Measurements from ENCODE around the gene ERCC8. TPM values are rescaled to one million over a fixed set of nuclear protein-coding genes. Genes with fewer than 3 reads are reported as not detected.
"Not testable (repeated sequence)": the region's sequence is repeated elsewhere in the genome, so short reads cannot be mapped to it uniquely, and the experiment has no call there.

ERCC8 gene, protein sequence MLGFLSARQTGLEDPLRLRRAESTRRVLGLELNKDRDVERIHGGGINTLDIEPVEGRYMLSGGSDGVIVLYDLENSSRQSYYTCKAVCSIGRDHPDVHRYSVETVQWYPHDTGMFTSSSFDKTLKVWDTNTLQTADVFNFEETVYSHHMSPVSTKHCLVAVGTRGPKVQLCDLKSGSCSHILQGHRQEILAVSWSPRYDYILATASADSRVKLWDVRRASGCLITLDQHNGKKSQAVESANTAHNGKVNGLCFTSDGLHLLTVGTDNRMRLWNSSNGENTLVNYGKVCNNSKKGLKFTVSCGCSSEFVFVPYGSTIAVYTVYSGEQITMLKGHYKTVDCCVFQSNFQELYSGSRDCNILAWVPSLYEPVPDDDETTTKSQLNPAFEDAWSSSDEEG
- 24.0 and 24.1 TPM in 2 replicates for total RNA-seq
- long read RNA-seq, transcript ERCC8-201 (12 exons, 2,017 nt) = major isoform, 40 of 59 reads
- long read RNA-seq, partial matches to known transcripts = 6 of 59 reads
- long read RNA-seq, other reads (novel, unspliced or antisense) = 13 of 59 reads

DNA sequence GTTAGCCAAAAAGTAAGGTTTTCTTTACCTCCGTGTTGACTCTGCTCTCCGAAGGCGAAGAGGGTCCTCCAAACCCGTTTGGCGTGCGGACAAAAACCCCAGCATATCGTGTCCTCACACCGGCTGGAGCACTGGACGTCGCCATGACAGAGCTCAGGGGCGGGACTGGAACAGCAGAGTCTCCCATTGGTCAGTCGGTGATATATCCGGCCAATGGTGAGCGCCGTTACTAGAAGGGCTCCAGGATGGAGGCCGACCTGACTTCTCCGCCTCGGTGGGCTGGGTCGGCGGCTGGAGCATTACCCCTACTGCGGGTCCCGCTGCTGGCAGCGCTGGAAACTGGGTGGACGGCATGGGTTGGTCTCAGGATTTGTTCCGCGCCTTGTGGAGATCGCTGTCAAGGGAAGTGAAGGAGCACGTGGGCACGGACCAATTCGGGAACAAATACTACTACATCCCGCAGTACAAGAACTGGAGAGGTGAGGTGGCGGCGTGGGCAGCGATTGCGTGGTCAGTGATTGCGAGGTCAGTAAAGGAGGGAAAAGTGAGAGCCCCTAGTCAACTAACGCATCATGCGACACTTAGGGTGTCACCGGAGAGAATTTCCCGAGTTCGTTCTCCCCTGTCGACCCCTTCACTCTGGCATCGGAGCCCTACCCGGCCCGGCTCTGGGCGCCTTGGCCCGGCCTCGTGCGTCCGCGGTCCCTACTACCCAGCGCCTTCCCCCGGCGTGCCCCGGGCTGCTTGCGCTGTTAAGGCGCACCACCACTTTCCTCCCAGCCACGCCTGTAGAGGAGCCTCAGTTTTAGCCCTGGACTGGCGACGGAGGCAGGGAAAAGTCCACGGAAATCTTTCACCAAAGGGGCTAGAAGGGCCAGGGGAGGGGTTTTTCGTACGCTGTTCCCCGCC, at the start of gene ERCC8, which contains the start of gene NDUFAF2:
TSS of gene ERCC8 (minus strand) at position 167 of the 909 bp plus-strand sequence. CDS start at position 105, 62 bp downstream.
TSS of gene NDUFAF2 (plus strand) at position 302 of the 909 bp plus-strand sequence. CDS start at position 353, 51 bp downstream.
- no peaks in the 10 kb centered on the region for H3K27me3 Mint-ChIP-seq (ENCODE audit: low read depth)

DNA sequence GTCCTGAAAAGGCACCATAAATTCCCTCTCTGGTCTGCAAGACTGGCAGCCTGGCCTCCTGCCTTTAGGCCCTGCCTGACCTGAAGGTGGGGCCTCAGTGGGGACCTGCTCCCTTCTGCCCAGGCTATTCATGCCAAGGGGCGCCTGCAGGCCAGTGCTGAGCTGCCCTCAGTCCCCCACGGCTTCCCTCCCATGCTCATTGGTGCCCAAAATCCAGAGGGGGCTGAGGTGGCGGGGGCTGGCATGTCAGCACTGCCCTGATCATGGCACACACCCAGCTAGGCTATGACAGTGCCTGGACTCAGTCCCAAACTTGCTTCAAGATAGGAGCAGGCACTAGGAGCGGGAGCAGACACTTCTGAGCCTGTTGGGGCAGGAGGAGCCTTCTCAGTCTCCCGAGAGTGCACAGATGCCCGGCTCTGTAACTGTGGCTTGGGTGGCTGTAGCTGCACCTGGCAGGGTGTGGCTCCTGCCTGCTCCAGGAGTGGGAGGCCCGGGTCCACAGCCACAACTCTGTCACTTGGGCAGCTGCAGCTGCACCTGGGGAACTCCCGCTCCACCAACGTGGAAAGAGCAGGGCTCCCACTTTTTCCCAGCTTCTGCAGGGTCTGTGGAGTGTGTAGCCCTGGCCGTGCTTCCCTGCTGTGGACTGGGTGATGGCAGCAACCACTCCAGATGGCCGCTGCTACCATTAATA, 49.2 kb upstream of the ERCC8 start:
- H3K27me3 Mint-ChIP-seq (ENCODE audit: low read depth) = no peaks in the 10 kb centered on the region
- H3K4me1 Mint-ChIP-seq = no peaks in the 10 kb centered on the region
- no peak for DNase-seq (ENCODE audit: low read depth, low spot score)
- peaks cover 16% of the 10 kb centered on the region for H3K9me3 Mint-ChIP-seq
- H3K36me3 Mint-ChIP-seq (ENCODE audit: low read depth) = peaks cover 32% of the 10 kb centered on the region
- no peak overlapping the region for H3K27ac Mint-ChIP-seq (ENCODE audit: unreplicated experiment)
- H3K4me3 Mint-ChIP-seq = no peak overlapping the region
- TF ChIP-seq, protein P1, sequence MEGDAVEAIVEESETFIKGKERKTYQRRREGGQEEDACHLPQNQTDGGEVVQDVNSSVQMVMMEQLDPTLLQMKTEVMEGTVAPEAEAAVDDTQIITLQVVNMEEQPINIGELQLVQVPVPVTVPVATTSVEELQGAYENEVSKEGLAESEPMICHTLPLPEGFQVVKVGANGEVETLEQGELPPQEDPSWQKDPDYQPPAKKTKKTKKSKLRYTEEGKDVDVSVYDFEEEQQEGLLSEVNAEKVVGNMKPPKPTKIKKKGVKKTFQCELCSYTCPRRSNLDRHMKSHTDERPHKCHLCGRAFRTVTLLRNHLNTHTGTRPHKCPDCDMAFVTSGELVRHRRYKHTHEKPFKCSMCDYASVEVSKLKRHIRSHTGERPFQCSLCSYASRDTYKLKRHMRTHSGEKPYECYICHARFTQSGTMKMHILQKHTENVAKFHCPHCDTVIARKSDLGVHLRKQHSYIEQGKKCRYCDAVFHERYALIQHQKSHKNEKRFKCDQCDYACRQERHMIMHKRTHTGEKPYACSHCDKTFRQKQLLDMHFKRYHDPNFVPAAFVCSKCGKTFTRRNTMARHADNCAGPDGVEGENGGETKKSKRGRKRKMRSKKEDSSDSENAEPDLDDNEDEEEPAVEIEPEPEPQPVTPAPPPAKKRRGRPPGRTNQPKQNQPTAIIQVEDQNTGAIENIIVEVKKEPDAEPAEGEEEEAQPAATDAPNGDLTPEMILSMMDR (conservative IDR thresholded peaks at IDR 0.05) = no peak

More for the DNA sequence above, at the start of gene ERCC8, which contains the start of gene NDUFAF2:
- peaks cover 24% of the 10 kb centered on the region for H3K4me1 Mint-ChIP-seq
- peak; percentile 79 for DNase-seq (ENCODE audit: low read depth, low spot score)
- peaks cover 3% of the 10 kb centered on the region for H3K9me3 Mint-ChIP-seq
- TF ChIP-seq, protein P1 (conservative IDR thresholded peaks at IDR 0.05) = no peak
- H3K27ac Mint-ChIP-seq (ENCODE audit: unreplicated experiment) = peak within 1 kb of the TSS; percentile 54
- H3K36me3 Mint-ChIP-seq (ENCODE audit: low read depth) = peaks cover 11% of the 10 kb centered on the region
- no peak within 1 kb of the TSS for H3K4me3 Mint-ChIP-seq

DNA sequence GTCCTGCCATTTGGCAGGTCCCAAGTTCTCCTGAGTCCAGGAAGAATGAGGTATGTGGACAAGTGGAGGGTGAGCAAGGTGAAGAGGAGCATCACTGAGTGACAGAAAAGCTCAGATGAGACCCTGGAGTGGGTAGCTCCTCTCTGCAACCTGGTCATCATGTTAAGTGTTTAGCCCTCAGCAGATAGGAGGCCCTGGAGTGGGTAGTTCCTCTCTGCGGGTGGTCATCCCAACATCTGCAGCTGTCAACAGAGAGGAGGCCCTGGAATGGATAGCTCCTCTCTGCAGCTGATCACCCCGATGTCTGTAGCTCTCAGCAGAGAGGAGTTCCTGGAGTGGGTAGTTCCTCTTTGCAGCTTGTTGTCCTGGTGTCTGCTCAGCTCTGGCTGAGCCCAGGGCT, 48.6 kb upstream of the ERCC8 start:
- Mint-ChIP-seq H3K4me1 (no peaks in the 10 kb centered on the region), H3K36me3 (ENCODE audit: low read depth) (peaks cover 32% of the 10 kb centered on the region), H3K4me3 (no peak overlapping the region), H3K9me3 (peaks cover 16% of the 10 kb centered on the region), H3K27ac (ENCODE audit: unreplicated experiment) (no peak overlapping the region), H3K27me3 (ENCODE audit: low read depth) (no peaks in the 10 kb centered on the region)
- DNase-seq (ENCODE audit: low read depth, low spot score) = no peak
- TF ChIP-seq, protein P1 (conservative IDR thresholded peaks at IDR 0.05) = no peak

DNA sequence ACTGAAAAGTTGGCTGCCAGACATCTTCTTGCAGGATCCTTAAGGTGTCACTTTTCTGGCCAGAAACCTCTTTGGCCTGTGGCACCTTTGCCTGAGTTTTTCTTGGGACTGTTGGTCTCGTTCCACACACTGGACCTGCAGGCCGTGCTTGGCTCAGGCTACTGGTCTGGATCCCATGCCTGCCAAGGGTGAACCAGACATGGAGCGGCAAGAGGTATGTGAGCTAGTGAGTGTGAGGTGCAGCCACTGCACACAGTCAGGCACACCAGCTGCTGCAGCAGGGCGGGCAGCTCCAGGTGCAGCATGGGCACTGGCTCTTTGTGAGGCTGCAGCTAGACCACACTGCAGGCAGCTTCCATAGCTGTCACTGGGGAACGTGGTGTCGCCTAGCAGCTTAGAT, 48.0 kb upstream of the ERCC8 start:
- TF ChIP-seq, protein P1 (conservative IDR thresholded peaks at IDR 0.05) = no peak
- H3K4me3 Mint-ChIP-seq = no peak overlapping the region
- DNase-seq (ENCODE audit: low read depth, low spot score) = no peak
- H3K4me1 Mint-ChIP-seq = no peaks in the 10 kb centered on the region
- H3K9me3 Mint-ChIP-seq = peaks cover 16% of the 10 kb centered on the region
- H3K27ac Mint-ChIP-seq (ENCODE audit: unreplicated experiment) = no peak overlapping the region
- no peaks in the 10 kb centered on the region for H3K27me3 Mint-ChIP-seq (ENCODE audit: low read depth)
- peaks cover 32% of the 10 kb centered on the region for H3K36me3 Mint-ChIP-seq (ENCODE audit: low read depth)

DNA sequence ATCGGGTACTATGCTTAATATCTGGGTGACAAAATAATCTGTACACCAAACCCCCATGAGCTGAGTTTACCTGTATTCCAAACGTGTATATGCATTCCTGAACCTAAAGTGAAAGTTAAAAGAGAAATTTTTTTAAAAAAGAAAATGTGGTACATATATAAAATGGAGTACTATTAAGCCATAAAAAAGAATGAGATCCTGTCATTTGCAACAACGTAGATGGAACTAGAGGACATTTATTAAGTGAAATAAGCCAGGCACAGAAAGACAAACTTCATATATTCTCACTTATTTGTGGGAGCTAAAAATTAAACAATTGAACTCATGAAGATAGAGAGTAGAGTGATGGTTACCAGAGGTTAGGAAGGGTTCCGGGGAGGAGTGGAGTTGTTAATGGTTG, 44.9 kb upstream of the ERCC8 start:
- no peaks in the 10 kb centered on the region for H3K27me3 Mint-ChIP-seq (ENCODE audit: low read depth)
- no peaks in the 10 kb centered on the region for H3K4me1 Mint-ChIP-seq
- TF ChIP-seq, protein P1 (conservative IDR thresholded peaks at IDR 0.05) = no peak
- DNase-seq (ENCODE audit: low read depth, low spot score) = no peak
- H3K27ac Mint-ChIP-seq (ENCODE audit: unreplicated experiment) = no peak overlapping the region
- peaks cover 26% of the 10 kb centered on the region for H3K9me3 Mint-ChIP-seq
- H3K4me3 Mint-ChIP-seq = no peak overlapping the region
- peaks cover 41% of the 10 kb centered on the region for H3K36me3 Mint-ChIP-seq (ENCODE audit: low read depth)

DNA sequence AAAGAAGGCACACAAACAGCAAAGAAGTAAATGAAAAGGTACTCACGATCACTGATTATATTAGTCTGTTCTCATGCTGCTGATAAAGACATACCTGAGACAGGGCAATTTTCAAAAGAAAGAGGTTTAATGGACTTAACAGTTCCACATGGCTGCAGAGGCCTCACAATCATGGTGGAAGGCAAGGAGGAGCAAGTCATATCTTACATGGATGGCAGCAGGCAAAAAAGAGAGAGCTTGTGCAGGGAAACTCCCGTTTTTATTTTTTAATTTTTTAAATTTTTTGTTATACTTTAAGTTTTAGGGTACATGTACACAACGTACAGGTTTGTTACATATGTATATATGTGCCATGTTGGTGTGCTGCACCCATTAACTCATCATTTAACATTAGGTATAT, 37.3 kb upstream of the ERCC8 start:
- not testable (repeated sequence) for H3K4me1 Mint-ChIP-seq; H3K27ac Mint-ChIP-seq (ENCODE audit: unreplicated experiment); H3K27me3 Mint-ChIP-seq (ENCODE audit: low read depth); H3K4me3 Mint-ChIP-seq; DNase-seq (ENCODE audit: low read depth, low spot score)
- H3K9me3 Mint-ChIP-seq = peaks cover 14% of the 10 kb centered on the region
- H3K36me3 Mint-ChIP-seq (ENCODE audit: low read depth) = peaks cover 34% of the 10 kb centered on the region

Measured in neural crest cell (in vitro differentiated cells).